HG03571 (cell line): ENCODE results near the gene FASN.

Source experiments
- ATAC-seq: cut with Tn5 transposase; IDR thresholded peaks from one replicate; pipeline ENCODE4 v1.9.1; 2021; ENCODE audit not compliant: unreplicated experiment

FASN gene

GRCh38 chr17:82089723-82090548 lies 8.1 kb downstream of the FASN start:
- ATAC-seq: no peak

GRCh38 chr17:82088838-82089722 lies 9.0 kb downstream of the FASN start:
- no peak for ATAC-seq

- no peak for ATAC-seq
Measured at GRCh38 chr17:82087961-82088837, 9.8 kb downstream of the FASN start.

GRCh38 chr17:82086941-82087906 lies 10.8 kb downstream of the FASN start:
- no peak for ATAC-seq

GRCh38 chr17:82085931-82086764 lies 11.9 kb downstream of the FASN start:
- no peak for ATAC-seq

- no peak for ATAC-seq
Measured at GRCh38 chr17:82085031-82085861, 12.8 kb downstream of the FASN start.

- no peak for ATAC-seq
Measured at GRCh38 chr17:82084373-82085030, 13.5 kb downstream of the FASN start.

GRCh38 chr17:82083533-82084359 lies 14.3 kb downstream of the FASN start:
- ATAC-seq: no peak

- ATAC-seq: no peak
Measured at GRCh38 chr17:82083009-82083408, 15.0 kb downstream of the FASN start.

- no peak for ATAC-seq
Measured at GRCh38 chr17:82082456-82082855, 15.6 kb downstream of the FASN start.

GRCh38 chr17:82081966-82082365 lies 16.1 kb downstream of the FASN start:
- no peak for ATAC-seq

GRCh38 chr17:82081546-82081945 lies 16.5 kb downstream of the FASN start:
- no peak for ATAC-seq

GRCh38 chr17:82080789-82081464 lies 17.1 kb downstream of the FASN start:
- no peak for ATAC-seq

- no peak for ATAC-seq
Measured at GRCh38 chr17:82080048-82080788, 17.8 kb downstream of the FASN start.

GRCh38 chr17:82079001-82079677 lies 18.9 kb downstream of the FASN start:
- ATAC-seq: no peak
